Esophagus mucosa (tissue), 1 donor: Measurements from ENCODE around the gene CCDC88A. TPM values are rescaled to one million over a fixed set of nuclear protein-coding genes. Genes with fewer than 3 reads are reported as not detected.
"Not testable (repeated sequence)": the region's sequence is repeated elsewhere in the genome, so short reads cannot be mapped to it uniquely, and the experiment has no call there.

ENCODE experiments used
- ATAC-seq: fragments of 200-7000 bp; cut with Tn5 transposase; one replicate; pipeline ENCODE4 v1.9.1; 2020
- total RNA-seq: library from RNA; stranded (reverse); gene quantifications from one replicate; pipeline ENCODE4 v1.2.4, GENCODE V29; 2023
- donor health status: DM: yes; HTN: yes; CAD: no.

CCDC88A gene
- total RNA-seq, 1 donor from 2014 or later: 13.2 TPM

- ATAC-seq: no peak
Measured at GRCh38 chr2:55370208-55370607, 49.4 kb downstream of the CCDC88A start.

DNA sequence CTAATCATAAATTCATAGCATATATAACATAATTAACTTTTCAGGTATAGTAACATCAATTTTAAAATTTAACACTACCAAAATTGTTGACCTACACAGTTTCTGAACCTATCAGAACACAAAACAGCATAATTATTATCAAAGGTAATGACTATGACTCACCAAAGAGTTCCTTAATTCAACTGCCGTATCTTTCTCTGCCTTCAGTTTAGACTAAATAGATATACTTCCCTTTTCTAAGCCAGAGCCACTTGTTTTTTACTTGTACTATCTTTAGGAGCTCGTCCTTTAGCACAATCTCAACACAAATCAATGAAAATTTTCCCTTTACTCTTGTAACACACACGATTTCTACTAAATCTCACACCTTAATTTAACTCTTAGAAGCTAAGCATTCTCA is 54.4 kb downstream of the CCDC88A start:
- ATAC-seq: no peak

GRCh38 chr2:55364189-55365055 is 55.2 kb downstream of the CCDC88A start:
- peak; percentile 78 for ATAC-seq

- no peak for ATAC-seq
Measured at GRCh38 chr2:55363636-55364035, 56.0 kb downstream of the CCDC88A start.

- ATAC-seq: no peak
Measured at GRCh38 chr2:55361465-55362189, 58.0 kb downstream of the CCDC88A start.

DNA sequence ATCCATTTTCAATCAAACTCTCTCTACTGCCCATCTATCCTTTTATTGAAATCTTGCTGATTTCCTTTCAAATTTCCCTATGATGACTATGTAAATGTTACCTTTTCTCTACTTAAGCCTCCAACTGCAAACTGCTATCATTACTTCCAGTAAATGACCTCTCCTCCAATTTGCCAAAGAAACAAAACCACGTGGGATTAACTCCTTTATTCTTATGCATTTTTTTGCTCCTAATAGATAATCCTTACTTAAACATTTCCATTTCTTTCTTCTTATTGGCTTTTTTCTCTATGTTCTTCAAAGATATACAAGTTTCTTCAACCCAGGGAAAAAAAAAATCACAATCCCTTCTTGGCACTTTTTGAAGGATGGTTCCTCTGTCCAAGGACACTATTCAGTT is 61.2 kb downstream of the CCDC88A start:
- ATAC-seq: no peak

DNA sequence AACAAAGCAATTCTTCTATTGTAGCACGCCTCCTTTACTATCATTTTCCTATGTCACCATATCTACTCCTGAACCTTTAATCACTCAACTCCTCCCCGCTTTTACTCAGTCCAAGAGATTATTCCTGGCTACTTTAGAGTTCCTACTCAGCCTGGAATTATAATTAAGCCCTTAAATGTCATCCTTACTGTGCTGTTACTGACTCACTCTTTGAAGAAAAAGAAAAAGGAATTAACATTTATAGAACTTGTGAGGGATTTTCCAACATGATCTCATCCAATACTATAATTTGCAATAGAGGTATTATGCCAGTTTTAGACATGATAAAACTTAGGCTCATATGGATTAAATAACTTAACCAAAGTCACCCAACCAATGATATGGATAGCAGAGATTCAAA is 61.7 kb downstream of the CCDC88A start:
- peak; percentile 57 for ATAC-seq

DNA sequence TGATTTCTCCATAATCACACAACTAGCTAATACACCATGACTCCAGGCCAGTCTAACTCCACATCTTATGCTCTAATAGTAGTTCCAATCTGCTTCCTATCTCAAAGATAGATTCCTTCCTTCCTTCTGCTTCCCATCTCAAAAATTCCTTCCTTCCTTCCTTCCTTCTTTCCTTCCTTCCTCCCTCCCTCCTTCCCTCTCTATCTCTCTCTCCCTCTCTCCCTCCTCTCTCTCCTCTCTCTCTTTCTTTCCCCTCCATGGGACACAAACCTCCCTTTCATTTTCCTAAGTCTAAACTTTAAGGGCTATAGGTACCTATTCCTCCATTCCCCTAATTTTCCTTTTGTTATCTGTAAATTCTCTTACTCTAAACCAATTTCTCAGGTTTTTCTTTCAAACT is 62.5 kb downstream of the CCDC88A start:
- ATAC-seq: no peak

DNA sequence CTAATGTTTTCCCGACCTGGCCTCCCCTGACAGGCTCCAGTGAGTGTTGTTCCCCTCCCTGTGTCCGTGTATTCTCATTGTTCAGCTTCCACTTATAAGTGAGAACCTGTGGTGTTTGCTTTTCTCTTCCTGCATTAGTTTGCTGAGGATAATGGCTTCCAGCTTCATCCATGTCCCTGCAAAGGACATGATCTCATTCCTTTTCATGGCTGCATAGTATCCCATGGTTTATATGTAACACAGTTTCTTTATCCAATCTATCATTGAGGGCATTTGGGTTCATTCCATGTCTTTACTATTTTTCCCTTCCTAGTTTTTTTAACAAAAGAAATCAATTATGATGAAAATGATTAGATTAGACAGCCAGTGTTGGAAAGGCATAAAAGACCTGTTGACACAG is 63.5 kb downstream of the CCDC88A start:
- not testable (repeated sequence) for ATAC-seq

DNA sequence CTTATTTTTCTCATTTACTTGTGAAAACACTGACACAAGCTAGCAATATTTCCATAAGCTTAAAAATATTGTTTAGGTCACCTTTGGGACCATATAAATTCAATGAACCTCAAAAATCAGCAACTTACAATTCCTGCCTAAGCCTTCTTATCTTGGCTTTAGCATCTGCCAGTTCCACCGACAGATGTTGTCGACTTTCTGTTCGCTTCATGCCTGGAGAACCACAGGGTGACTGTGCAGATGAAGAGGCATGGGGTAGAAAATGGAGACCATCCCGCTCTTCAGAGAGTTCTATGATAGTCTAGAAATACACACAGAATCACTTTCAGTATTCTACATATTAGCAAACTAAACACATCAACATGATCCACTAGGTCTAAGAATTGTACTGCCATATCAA is 64.2 kb downstream of the CCDC88A start:
- no peak for ATAC-seq

DNA sequence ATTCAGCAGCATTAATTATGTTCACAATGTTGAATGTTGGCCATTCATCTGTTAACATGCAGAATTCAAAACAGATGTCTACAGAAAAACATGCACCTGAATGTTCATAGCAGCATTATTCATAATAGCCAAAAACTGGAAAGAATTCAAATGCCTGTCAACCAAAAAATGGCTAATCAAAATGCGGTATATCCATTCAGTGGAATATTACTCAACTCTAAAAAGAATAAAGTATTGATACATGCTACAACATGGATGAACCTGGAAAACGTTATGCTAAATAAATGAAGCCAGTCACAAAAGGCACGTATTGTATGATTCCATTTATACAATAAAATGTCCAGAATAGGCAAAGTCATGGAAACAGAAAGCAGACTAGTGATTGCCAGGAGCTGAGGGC is 68.0 kb downstream of the CCDC88A start:
- ATAC-seq: no peak

- no peak for ATAC-seq
Measured at GRCh38 chr2:55345064-55345463, 74.6 kb downstream of the CCDC88A start.

DNA sequence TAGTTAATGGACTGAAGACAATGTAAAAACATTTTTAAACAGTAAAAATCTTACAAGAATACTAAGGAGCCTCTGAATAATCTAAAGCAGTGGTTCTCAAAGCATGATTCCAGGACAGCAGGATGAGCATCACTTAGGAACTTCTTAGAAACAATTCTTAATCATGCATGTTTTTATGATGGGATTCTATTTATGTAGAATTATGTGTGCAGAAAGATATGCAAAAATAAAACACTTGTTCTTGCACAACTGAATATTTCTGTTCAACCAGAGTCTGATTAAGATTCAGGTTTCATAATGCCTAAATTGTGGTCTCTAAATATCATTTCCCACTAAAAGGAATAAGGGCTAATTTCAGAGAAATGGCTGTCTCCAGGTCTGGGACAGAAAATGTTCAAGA is 81.4 kb downstream of the CCDC88A start:
- ATAC-seq: no peak

DNA sequence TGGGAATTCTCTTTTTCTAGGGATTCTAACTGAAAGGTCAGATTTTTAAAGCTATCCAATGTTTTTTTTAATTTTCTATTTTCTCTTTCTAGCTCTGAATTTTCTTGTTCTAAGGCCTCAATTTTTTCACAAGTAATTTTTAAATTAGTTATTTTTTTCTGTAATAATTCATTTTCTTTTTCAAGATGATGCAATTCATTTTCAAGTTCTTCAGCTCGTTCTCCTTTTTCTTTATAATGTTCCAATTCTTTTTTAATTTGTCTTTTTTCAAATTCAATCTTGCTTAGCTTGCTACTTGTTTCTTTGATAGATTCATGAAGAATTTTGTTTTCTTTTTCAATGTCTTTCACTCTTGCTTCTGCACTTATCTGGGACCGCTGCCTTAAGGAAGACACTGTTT is 84.9 kb downstream of the CCDC88A start:
- ATAC-seq: no peak

- ATAC-seq: no peak
Measured at GRCh38 chr2:55330541-55331297, 88.9 kb downstream of the CCDC88A start.

- ATAC-seq: no peak
Measured at GRCh38 chr2:55327470-55328230, 92.0 kb downstream of the CCDC88A start.

DNA sequence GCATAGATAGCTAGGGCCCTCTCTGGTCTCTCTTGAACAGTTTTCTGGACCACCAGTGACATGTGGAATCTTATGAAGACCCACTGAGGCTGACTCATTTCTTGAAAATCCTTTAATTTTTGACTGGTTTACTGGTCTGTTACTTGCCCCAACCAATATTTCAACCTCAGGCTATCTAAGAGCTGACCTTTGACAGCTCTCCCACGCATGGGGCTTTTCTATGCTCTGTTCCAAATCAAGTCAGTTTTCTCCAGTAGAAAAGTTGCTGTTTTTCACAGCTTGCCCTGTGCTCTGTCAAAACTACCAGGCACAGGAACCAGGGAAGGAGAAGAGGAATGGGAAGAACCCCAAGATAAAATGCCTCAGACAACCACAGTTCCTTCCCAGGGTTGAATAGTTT is 104.7 kb downstream of the CCDC88A start:
- ATAC-seq: no peak

GRCh38 chr2:55311444-55311870 is 108.2 kb downstream of the CCDC88A start:
- peak; percentile 56 for ATAC-seq

GRCh38 chr2:55309446-55309845 is 110.2 kb downstream of the CCDC88A start:
- ATAC-seq: no peak

GRCh38 chr2:55302241-55302640 is 117.4 kb downstream of the CCDC88A start:
- ATAC-seq: no peak

DNA sequence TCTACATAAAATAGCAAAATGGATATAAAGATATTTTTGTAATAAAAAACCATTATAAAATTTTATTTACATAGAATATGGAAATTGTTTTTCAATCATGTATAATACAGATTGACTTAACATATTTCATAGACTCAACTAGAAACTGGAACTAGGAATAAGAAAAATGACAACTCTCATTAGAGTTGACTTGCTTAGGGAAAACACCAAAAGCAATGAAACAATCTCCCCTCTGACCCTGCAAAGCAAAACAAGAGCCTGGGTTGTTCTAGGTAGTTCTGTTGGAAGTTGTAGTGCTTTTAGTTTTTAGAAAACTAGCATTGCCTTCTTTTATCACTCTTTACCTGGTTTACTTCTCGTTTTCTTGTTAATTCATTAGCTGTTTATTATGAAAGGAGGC is 118.4 kb downstream of the CCDC88A start:
- ATAC-seq: no peak

DNA sequence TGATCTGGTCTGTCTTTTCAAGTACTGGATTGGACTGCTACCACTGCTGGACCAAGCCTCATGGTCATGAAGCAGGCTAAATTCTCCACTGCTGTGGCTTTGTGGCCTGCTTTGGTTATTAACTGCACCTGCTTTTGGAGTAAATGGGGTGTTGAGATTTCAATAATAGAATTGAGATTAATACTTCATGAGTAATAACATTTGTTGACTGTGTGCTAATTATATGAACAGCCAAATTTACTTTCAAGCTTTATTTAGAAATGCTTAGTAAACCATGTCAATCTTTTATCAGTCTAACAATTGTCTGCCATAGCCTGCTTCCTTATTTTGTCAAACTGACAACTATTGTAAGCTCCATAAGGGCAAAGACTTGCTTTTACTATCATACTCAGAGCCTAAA is 123.3 kb downstream of the CCDC88A start:
- no peak for ATAC-seq
